Stimulated activated naive CD8-positive, alpha-beta T cell treated with anti-CD3 and anti-CD28 coated beads, Interleukin-15, Interleukin-2, amounts not matched to agents 100 ng/mL and 50 ng/mL, for 24 hours (primary cell): ENCODE measurements around the gene CLIP4.

Experiments used
- H3K27ac Mint-ChIP-seq: one replicate; pipeline ENCODE4 v1.8.0; 2021; ENCODE audit warnings: mild to moderate bottlenecking, mixed read lengths
- H3K27me3 Mint-ChIP-seq: one replicate; pipeline ENCODE4 v1.8.0; 2021; ENCODE audit warnings: mixed read lengths
- H3K36me3 Mint-ChIP-seq: one replicate; pipeline ENCODE4 v1.8.0; 2021; ENCODE audit warnings: low read depth, mixed read lengths
- H3K4me1 Mint-ChIP-seq: one replicate; pipeline ENCODE4 v1.8.0; 2021; ENCODE audit warnings: low read depth, mixed read lengths
- H3K4me3 Mint-ChIP-seq: one replicate; pipeline ENCODE4 v1.8.0; 2021; ENCODE audit warnings: mild to moderate bottlenecking, mixed read lengths
- H3K9me3 Mint-ChIP-seq: one replicate; pipeline ENCODE4 v1.8.0; 2021; ENCODE audit warnings: mixed read lengths

The CLIP4 gene

GRCh38 chr2:29223851-29224692, 108.9 kb downstream of the CLIP4 start:
- Mint-ChIP-seq H3K9me3 (no peaks in the 10 kb centered on the region), H3K27ac (no peak overlapping the region), H3K36me3 (no peaks in the 10 kb centered on the region), H3K4me1 (no peaks in the 10 kb centered on the region), H3K4me3 (no peak overlapping the region), H3K27me3 (peaks cover 7% of the 10 kb centered on the region)

GRCh38 chr2:29224693-29225551, 109.7 kb downstream of the CLIP4 start:
- H3K4me3 Mint-ChIP-seq: no peak overlapping the region
- no peaks in the 10 kb centered on the region for H3K36me3 Mint-ChIP-seq
- H3K27ac Mint-ChIP-seq: no peak overlapping the region
- no peaks in the 10 kb centered on the region for H3K9me3 Mint-ChIP-seq
- peaks cover 7% of the 10 kb centered on the region for H3K27me3 Mint-ChIP-seq
- H3K4me1 Mint-ChIP-seq: no peaks in the 10 kb centered on the region

- no peaks in the 10 kb centered on the region for H3K36me3 Mint-ChIP-seq
- H3K4me1 Mint-ChIP-seq: no peaks in the 10 kb centered on the region
- no peak overlapping the region for H3K4me3 Mint-ChIP-seq
- H3K9me3 Mint-ChIP-seq: no peaks in the 10 kb centered on the region
- no peak overlapping the region for H3K27ac Mint-ChIP-seq
- H3K27me3 Mint-ChIP-seq: peaks cover 7% of the 10 kb centered on the region
Observed at GRCh38 chr2:29225814-29226213, 110.6 kb downstream of the CLIP4 start.

GRCh38 chr2:29226375-29226774, 111.2 kb downstream of the CLIP4 start:
- Mint-ChIP-seq H3K4me1 (no peaks in the 10 kb centered on the region), H3K27ac (no peak overlapping the region), H3K4me3 (no peak overlapping the region), H3K9me3 (no peaks in the 10 kb centered on the region), H3K36me3 (no peaks in the 10 kb centered on the region), H3K27me3 (peaks cover 7% of the 10 kb centered on the region)

GRCh38 chr2:29226808-29227207, 111.6 kb downstream of the CLIP4 start:
- Mint-ChIP-seq H3K27ac (no peak overlapping the region), H3K36me3 (no peaks in the 10 kb centered on the region), H3K4me3 (no peak overlapping the region), H3K4me1 (no peaks in the 10 kb centered on the region), H3K9me3 (no peaks in the 10 kb centered on the region), H3K27me3 (peaks cover 7% of the 10 kb centered on the region)

GRCh38 chr2:29227935-29228675, 112.9 kb downstream of the CLIP4 start:
- Mint-ChIP-seq H3K4me3 (no peak overlapping the region), H3K36me3 (no peaks in the 10 kb centered on the region), H3K27me3 (peaks cover 7% of the 10 kb centered on the region), H3K4me1 (no peaks in the 10 kb centered on the region), H3K9me3 (no peaks in the 10 kb centered on the region), H3K27ac (no peak overlapping the region)

GRCh38 chr2:29228947-29229346, 113.7 kb downstream of the CLIP4 start:
- Mint-ChIP-seq H3K27ac (no peak overlapping the region), H3K4me1 (no peaks in the 10 kb centered on the region), H3K9me3 (no peaks in the 10 kb centered on the region), H3K27me3 (peaks cover 7% of the 10 kb centered on the region), H3K4me3 (no peak overlapping the region), H3K36me3 (no peaks in the 10 kb centered on the region)

- no peak overlapping the region for H3K27ac Mint-ChIP-seq
- no peaks in the 10 kb centered on the region for H3K4me1 Mint-ChIP-seq
- no peak overlapping the region for H3K4me3 Mint-ChIP-seq
- H3K9me3 Mint-ChIP-seq: no peaks in the 10 kb centered on the region
- H3K36me3 Mint-ChIP-seq: no peaks in the 10 kb centered on the region
- H3K27me3 Mint-ChIP-seq: peaks cover 7% of the 10 kb centered on the region
Observed at GRCh38 chr2:29229640-29230039, 114.4 kb downstream of the CLIP4 start.

GRCh38 chr2:29232041-29232440, 116.8 kb downstream of the CLIP4 start:
- Mint-ChIP-seq H3K9me3 (no peaks in the 10 kb centered on the region), H3K27ac (no peak overlapping the region), H3K4me1 (no peaks in the 10 kb centered on the region), H3K4me3 (no peak overlapping the region), H3K36me3 (no peaks in the 10 kb centered on the region), H3K27me3 (peaks cover 7% of the 10 kb centered on the region)

- H3K36me3 Mint-ChIP-seq: no peaks in the 10 kb centered on the region
- no peak overlapping the region for H3K4me3 Mint-ChIP-seq
- H3K9me3 Mint-ChIP-seq: no peaks in the 10 kb centered on the region
- H3K27me3 Mint-ChIP-seq: peaks cover 9% of the 10 kb centered on the region
- H3K27ac Mint-ChIP-seq: no peak overlapping the region
- H3K4me1 Mint-ChIP-seq: no peaks in the 10 kb centered on the region
Observed at GRCh38 chr2:29233428-29233827, 118.2 kb downstream of the CLIP4 start.

GRCh38 chr2:29235411-29235810, 120.2 kb downstream of the CLIP4 start:
- H3K4me1 Mint-ChIP-seq: no peaks in the 10 kb centered on the region
- H3K4me3 Mint-ChIP-seq: no peak overlapping the region
- peaks cover 9% of the 10 kb centered on the region for H3K27me3 Mint-ChIP-seq
- H3K36me3 Mint-ChIP-seq: no peaks in the 10 kb centered on the region
- no peak overlapping the region for H3K27ac Mint-ChIP-seq
- H3K9me3 Mint-ChIP-seq: no peaks in the 10 kb centered on the region

- Mint-ChIP-seq H3K36me3 (no peaks in the 10 kb centered on the region), H3K9me3 (no peaks in the 10 kb centered on the region), H3K4me1 (no peaks in the 10 kb centered on the region), H3K4me3 (no peak overlapping the region), H3K27ac (no peak overlapping the region), H3K27me3 (peaks cover 9% of the 10 kb centered on the region)
Observed at GRCh38 chr2:29236074-29236473, 120.9 kb downstream of the CLIP4 start.

- Mint-ChIP-seq H3K27me3 (peaks cover 9% of the 10 kb centered on the region), H3K4me1 (no peaks in the 10 kb centered on the region), H3K4me3 (no peak overlapping the region), H3K9me3 (no peaks in the 10 kb centered on the region), H3K27ac (no peak overlapping the region), H3K36me3 (no peaks in the 10 kb centered on the region)
Observed at GRCh38 chr2:29238497-29238896, 123.3 kb downstream of the CLIP4 start.
